Activated T-helper 2 cell treated with anti-CD3 and anti-CD28 coated beads, Interferon-gamma antibody, Interleukin-2, Interleukin-4, amounts not matched to agents 10 μg/mL and 5 μg/mL and 100 μg/mL, durations not matched to agents 14 hours and 24 hours and 36 hours (primary cell): ENCODE results near the gene PLPPR1. TPM values are rescaled to one million over a fixed set of nuclear protein-coding genes. Genes with fewer than 3 reads are reported as not detected.

Source experiments
- DNase-seq: peaks from one replicate; pipeline ENCODE4 v3.0.0; 2021; ENCODE audit warnings: low spot score
- H3K27ac Mint-ChIP-seq: one replicate; pipeline ENCODE4 v1.8.0; 2021; ENCODE audit warnings: mixed read lengths
- H3K27me3 Mint-ChIP-seq: one replicate; pipeline ENCODE4 v1.8.0; 2021; ENCODE audit warnings: low read depth, mixed read lengths
- H3K36me3 Mint-ChIP-seq: one replicate; pipeline ENCODE4 v1.8.0; 2021; ENCODE audit warnings: low read depth, mixed read lengths
- H3K4me1 Mint-ChIP-seq: one replicate; pipeline ENCODE4 v1.8.0; 2021; ENCODE audit warnings: low read depth, mixed read lengths
- H3K4me3 Mint-ChIP-seq: one replicate; pipeline ENCODE4 v1.8.0; 2021; ENCODE audit warnings: low read depth, mild to moderate bottlenecking, moderate library complexity, mixed read lengths
- H3K9me3 Mint-ChIP-seq: one replicate; pipeline ENCODE4 v1.8.0; 2021; ENCODE audit warnings: mixed read lengths
- intact Hi-C: fragments of 100-400 bp; cut with micrococcal nuclease; formaldehyde crosslinking; loops from one replicate; pipeline ENCODE4 v1.15.1; 2023
- total RNA-seq: library from RNA; stranded (reverse); gene quantifications from 2 replicates; pipeline ENCODE4 v1.2.3, GENCODE V29; 2022

PLPPR1 gene
- total RNA-seq, 1 donor from 2014 or later, result not detected

- intact Hi-C loops, result no loop called here
Measured at GRCh38 chr9:101354765-101355708, 326.5 kb downstream of the PLPPR1 start.

GRCh38 chr9:101356619-101357018, 328.1 kb downstream of the PLPPR1 start:
- Mint-ChIP-seq H3K4me1 (no peaks in the 10 kb centered on the region), H3K27ac (no peak overlapping the region), H3K9me3 (no peaks in the 10 kb centered on the region), H3K27me3 (no peaks in the 10 kb centered on the region), H3K36me3 (no peaks in the 10 kb centered on the region), H3K4me3 (no peak overlapping the region)
- DNase-seq, result no peak
- intact Hi-C loops, result no loop called here

More at GRCh38 chr9:101354765-101355708, 326.5 kb downstream of the PLPPR1 start:
- Mint-ChIP-seq H3K9me3 (no peaks in the 10 kb centered on the region), H3K36me3 (no peaks in the 10 kb centered on the region), H3K27me3 (no peaks in the 10 kb centered on the region), H3K4me3 (no peak overlapping the region), H3K4me1 (no peaks in the 10 kb centered on the region), H3K27ac (no peak overlapping the region)
- no peak for DNase-seq

- H3K27ac Mint-ChIP-seq, result no peak overlapping the region
- no peaks in the 10 kb centered on the region for H3K36me3 Mint-ChIP-seq
- no peaks in the 10 kb centered on the region for H3K4me1 Mint-ChIP-seq
- no peak overlapping the region for H3K4me3 Mint-ChIP-seq
- intact Hi-C loops, result no loop called here
- H3K27me3 Mint-ChIP-seq, result no peaks in the 10 kb centered on the region
- no peaks in the 10 kb centered on the region for H3K9me3 Mint-ChIP-seq
- no peak for DNase-seq
Measured at GRCh38 chr9:101359679-101360078, 331.2 kb downstream of the PLPPR1 start.

GRCh38 chr9:101360647-101361046, 332.1 kb downstream of the PLPPR1 start:
- Mint-ChIP-seq H3K9me3 (no peaks in the 10 kb centered on the region), H3K27me3 (no peaks in the 10 kb centered on the region), H3K27ac (no peak overlapping the region), H3K4me3 (no peak overlapping the region), H3K4me1 (no peaks in the 10 kb centered on the region), H3K36me3 (no peaks in the 10 kb centered on the region)
- intact Hi-C loops, result no loop called here
- DNase-seq, result no peak

- no peak for DNase-seq
- intact Hi-C loops, result no loop called here
- no peak overlapping the region for H3K27ac Mint-ChIP-seq
Measured at GRCh38 chr9:101362450-101362849, 333.9 kb downstream of the PLPPR1 start.

GRCh38 chr9:101365181-101365580, 336.7 kb downstream of the PLPPR1 start:
- no peaks in the 10 kb centered on the region for H3K36me3 Mint-ChIP-seq
- no peak for DNase-seq
- intact Hi-C loops, result no loop called here
- no peaks in the 10 kb centered on the region for H3K4me1 Mint-ChIP-seq
- peaks cover 2% of the 10 kb centered on the region for H3K27me3 Mint-ChIP-seq
- no peak overlapping the region for H3K4me3 Mint-ChIP-seq
- no peaks in the 10 kb centered on the region for H3K9me3 Mint-ChIP-seq
- H3K27ac Mint-ChIP-seq, result no peak overlapping the region

More at GRCh38 chr9:101362450-101362849, 333.9 kb downstream of the PLPPR1 start:
- Mint-ChIP-seq H3K9me3 (no peaks in the 10 kb centered on the region), H3K36me3 (no peaks in the 10 kb centered on the region), H3K27me3 (no peaks in the 10 kb centered on the region), H3K4me1 (no peaks in the 10 kb centered on the region), H3K4me3 (no peak overlapping the region)

GRCh38 chr9:101366038-101366756, 337.7 kb downstream of the PLPPR1 start:
- Mint-ChIP-seq H3K4me1 (no peaks in the 10 kb centered on the region), H3K4me3 (no peak overlapping the region), H3K27me3 (peaks cover 2% of the 10 kb centered on the region), H3K9me3 (no peaks in the 10 kb centered on the region), H3K27ac (no peak overlapping the region), H3K36me3 (no peaks in the 10 kb centered on the region)
- intact Hi-C loops, result no loop called here
- DNase-seq, result no peak

- intact Hi-C loops, result no loop called here
- Mint-ChIP-seq H3K27ac (no peak overlapping the region), H3K9me3 (no peaks in the 10 kb centered on the region)
Measured at GRCh38 chr9:101367323-101367722, 338.8 kb downstream of the PLPPR1 start.

GRCh38 chr9:101369286-101369685, 340.8 kb downstream of the PLPPR1 start:
- Mint-ChIP-seq H3K27ac (no peak overlapping the region), H3K4me1 (no peaks in the 10 kb centered on the region), H3K9me3 (no peaks in the 10 kb centered on the region), H3K4me3 (no peak overlapping the region), H3K36me3 (no peaks in the 10 kb centered on the region), H3K27me3 (peaks cover 2% of the 10 kb centered on the region)
- intact Hi-C loops, result no loop called here
- no peak for DNase-seq

More at GRCh38 chr9:101367323-101367722, 338.8 kb downstream of the PLPPR1 start:
- H3K36me3 Mint-ChIP-seq, result no peaks in the 10 kb centered on the region
- no peaks in the 10 kb centered on the region for H3K4me1 Mint-ChIP-seq
- DNase-seq, result no peak
- no peak overlapping the region for H3K4me3 Mint-ChIP-seq
- peaks cover 2% of the 10 kb centered on the region for H3K27me3 Mint-ChIP-seq

GRCh38 chr9:101369884-101370531, 341.5 kb downstream of the PLPPR1 start:
- Mint-ChIP-seq H3K27me3 (peaks cover 2% of the 10 kb centered on the region), H3K36me3 (no peaks in the 10 kb centered on the region)

GRCh38 chr9:101371813-101372212, 343.3 kb downstream of the PLPPR1 start:
- Mint-ChIP-seq H3K27ac (no peak overlapping the region), H3K9me3 (no peaks in the 10 kb centered on the region), H3K27me3 (peaks cover 2% of the 10 kb centered on the region), H3K4me3 (no peak overlapping the region), H3K4me1 (no peaks in the 10 kb centered on the region), H3K36me3 (no peaks in the 10 kb centered on the region)
- no peak for DNase-seq
- intact Hi-C loops, result no loop called here

More at GRCh38 chr9:101369884-101370531, 341.5 kb downstream of the PLPPR1 start:
- H3K9me3 Mint-ChIP-seq, result no peaks in the 10 kb centered on the region
- no peak for DNase-seq
- intact Hi-C loops, result no loop called here
- H3K4me1 Mint-ChIP-seq, result no peaks in the 10 kb centered on the region
- no peak overlapping the region for H3K4me3 Mint-ChIP-seq
- no peak overlapping the region for H3K27ac Mint-ChIP-seq

GRCh38 chr9:101372327-101373118, 344.0 kb downstream of the PLPPR1 start:
- intact Hi-C loops, result no loop called here
- Mint-ChIP-seq H3K9me3 (no peaks in the 10 kb centered on the region), H3K27me3 (peaks cover 2% of the 10 kb centered on the region), H3K4me3 (no peak overlapping the region), H3K4me1 (no peaks in the 10 kb centered on the region), H3K27ac (no peak overlapping the region), H3K36me3 (no peaks in the 10 kb centered on the region)
- no peak for DNase-seq
